Neural crest cell (in vitro differentiated cells): ENCODE data around the gene CORO2A. TPM values are rescaled to one million over a fixed set of nuclear protein-coding genes. Genes with fewer than 3 reads are reported as not detected.

Experiments
- DNase-seq: peaks from one replicate; pipeline ENCODE4 v3.0.0; 2021; ENCODE audit warnings: low read depth, mixed read lengths, low spot score
- H3K27ac Mint-ChIP-seq: one replicate; pipeline ENCODE4 v1.8.0; 2021; ENCODE audit warnings: mild to moderate bottlenecking, mixed read lengths; ENCODE audit not compliant: unreplicated experiment
- H3K27me3 Mint-ChIP-seq: 2 replicates; pipeline ENCODE4 v1.8.0; 2021; ENCODE audit warnings: low read depth, mild to moderate bottlenecking, mixed read lengths
- H3K36me3 Mint-ChIP-seq: 2 replicates; pipeline ENCODE4 v1.8.0; 2021; ENCODE audit warnings: low read depth, mild to moderate bottlenecking, mixed read lengths
- H3K4me1 Mint-ChIP-seq: 2 replicates; pipeline ENCODE4 v1.8.0; 2021; ENCODE audit warnings: mixed read lengths
- H3K4me3 Mint-ChIP-seq: one replicate; pipeline ENCODE4 v1.8.0; 2021; ENCODE audit warnings: mild to moderate bottlenecking, mixed read lengths
- H3K9me3 Mint-ChIP-seq: 2 replicates; pipeline ENCODE4 v1.8.0; 2021; ENCODE audit warnings: mixed read lengths
- CTCF ChIP-seq: fragments of 200-600 bp; sonication (generic); conservative IDR thresholded peaks from 2 replicates; pipeline ENCODE4 v1.5.0; 2021; ENCODE audit warnings: antibody characterized with exemption, mild to moderate bottlenecking
- long read RNA-seq: library from polyadenylated mRNA; unstranded; transcript quantifications from one replicate; pipeline ENCODE4 v2.0.0, GENCODE V29; 2020
- total RNA-seq: library from RNA; stranded (reverse); gene quantifications from 2 replicates; pipeline ENCODE4 v1.2.1, GENCODE V29; 2021

The CORO2A gene
- 9.3 and 9.5 TPM in 2 replicates for total RNA-seq
- long read RNA-seq, full-length matches to known transcripts: 1 of 4 reads
- long read RNA-seq, partial matches to known transcripts: 0 of 4 reads
- long read RNA-seq, other reads (novel, unspliced or antisense): 3 of 4 reads

- H3K27ac Mint-ChIP-seq: no peak within 1 kb of the TSS
- TF ChIP-seq CTCF: peak; percentile 56
- peaks cover 20% of the 10 kb centered on the region for H3K27me3 Mint-ChIP-seq
- no peaks in the 10 kb centered on the region for H3K9me3 Mint-ChIP-seq
- H3K36me3 Mint-ChIP-seq: no peaks in the 10 kb centered on the region
- peak; percentile 62 for DNase-seq
- H3K4me3 Mint-ChIP-seq: peak within 1 kb of the TSS; percentile 88
- peaks cover 26% of the 10 kb centered on the region for H3K4me1 Mint-ChIP-seq
These were observed at the start of gene CORO2A for GRCh38 chr9:98192503-98193335. Gene CORO2A (minus strand): TSS chr9:98192637. CDS start chr9:98157660, 34,977 bp downstream.

- H3K36me3 Mint-ChIP-seq: no peaks in the 10 kb centered on the region
- H3K9me3 Mint-ChIP-seq: no peaks in the 10 kb centered on the region
- DNase-seq: no peak
- peak overlapping the region; percentile 20 for H3K27ac Mint-ChIP-seq
- TF ChIP-seq CTCF: no peak
- H3K4me3 Mint-ChIP-seq: no peak overlapping the region
- peaks cover 10% of the 10 kb centered on the region for H3K27me3 Mint-ChIP-seq
- peaks cover 7% of the 10 kb centered on the region for H3K4me1 Mint-ChIP-seq
These were observed 49.2 kb upstream of the CORO2A start for GRCh38 chr9:98241357-98242300.

- Mint-ChIP-seq H3K27ac (no peak overlapping the region), H3K4me3 (no peak overlapping the region), H3K4me1 (peaks cover 7% of the 10 kb centered on the region), H3K27me3 (peaks cover 6% of the 10 kb centered on the region), H3K9me3 (no peaks in the 10 kb centered on the region), H3K36me3 (no peaks in the 10 kb centered on the region)
- no peak for DNase-seq
- no peak for TF ChIP-seq CTCF
These were observed 48.0 kb upstream of the CORO2A start for GRCh38 chr9:98240475-98240874.

- no peak overlapping the region for H3K4me3 Mint-ChIP-seq
- peaks cover 6% of the 10 kb centered on the region for H3K27me3 Mint-ChIP-seq
- no peaks in the 10 kb centered on the region for H3K9me3 Mint-ChIP-seq
- DNase-seq: no peak
- H3K4me1 Mint-ChIP-seq: no peaks in the 10 kb centered on the region
- H3K36me3 Mint-ChIP-seq: no peaks in the 10 kb centered on the region
- H3K27ac Mint-ChIP-seq: no peak overlapping the region
- TF ChIP-seq CTCF: no peak
These were observed 44.6 kb upstream of the CORO2A start for GRCh38 chr9:98236901-98237487.

GRCh38 chr9:98235126-98235525 lies 42.7 kb upstream of the CORO2A start:
- Mint-ChIP-seq H3K27me3 (no peaks in the 10 kb centered on the region), H3K36me3 (no peaks in the 10 kb centered on the region), H3K4me1 (no peaks in the 10 kb centered on the region), H3K4me3 (no peak overlapping the region), H3K27ac (no peak overlapping the region), H3K9me3 (no peaks in the 10 kb centered on the region)
- no peak for TF ChIP-seq CTCF
- no peak for DNase-seq
